Activated naive CD4-positive, alpha-beta T cell treated with anti-CD3 and anti-CD28 coated beads, Interleukin-2, amount 50 U/mL, for 24 hours (primary cell): ENCODE measurements around the gene TMEM266.

Experiments used
- H3K27ac Mint-ChIP-seq: one replicate; pipeline ENCODE4 v1.8.0; 2021; ENCODE audit warnings: mild to moderate bottlenecking, mixed read lengths
- H3K27me3 Mint-ChIP-seq: one replicate; pipeline ENCODE4 v1.8.0; 2021; ENCODE audit warnings: mixed read lengths
- H3K36me3 Mint-ChIP-seq: one replicate; pipeline ENCODE4 v1.8.0; 2021; ENCODE audit warnings: mixed read lengths
- H3K4me1 Mint-ChIP-seq: one replicate; pipeline ENCODE4 v1.8.0; 2021; ENCODE audit warnings: mixed read lengths
- H3K4me3 Mint-ChIP-seq: one replicate; pipeline ENCODE4 v1.8.0; 2021; ENCODE audit warnings: mild to moderate bottlenecking, mixed read lengths
- H3K9me3 Mint-ChIP-seq: one replicate; pipeline ENCODE4 v1.8.0; 2021; ENCODE audit warnings: mixed read lengths

Gene TMEM266

GRCh38 chr15:76176059-76176458, 116.3 kb downstream of the TMEM266 start:
- Mint-ChIP-seq H3K4me3 (no peak overlapping the region), H3K9me3 (no peaks in the 10 kb centered on the region), H3K4me1 (no peaks in the 10 kb centered on the region), H3K36me3 (no peaks in the 10 kb centered on the region), H3K27ac (no peak overlapping the region), H3K27me3 (peaks cover 13% of the 10 kb centered on the region)

DNA sequence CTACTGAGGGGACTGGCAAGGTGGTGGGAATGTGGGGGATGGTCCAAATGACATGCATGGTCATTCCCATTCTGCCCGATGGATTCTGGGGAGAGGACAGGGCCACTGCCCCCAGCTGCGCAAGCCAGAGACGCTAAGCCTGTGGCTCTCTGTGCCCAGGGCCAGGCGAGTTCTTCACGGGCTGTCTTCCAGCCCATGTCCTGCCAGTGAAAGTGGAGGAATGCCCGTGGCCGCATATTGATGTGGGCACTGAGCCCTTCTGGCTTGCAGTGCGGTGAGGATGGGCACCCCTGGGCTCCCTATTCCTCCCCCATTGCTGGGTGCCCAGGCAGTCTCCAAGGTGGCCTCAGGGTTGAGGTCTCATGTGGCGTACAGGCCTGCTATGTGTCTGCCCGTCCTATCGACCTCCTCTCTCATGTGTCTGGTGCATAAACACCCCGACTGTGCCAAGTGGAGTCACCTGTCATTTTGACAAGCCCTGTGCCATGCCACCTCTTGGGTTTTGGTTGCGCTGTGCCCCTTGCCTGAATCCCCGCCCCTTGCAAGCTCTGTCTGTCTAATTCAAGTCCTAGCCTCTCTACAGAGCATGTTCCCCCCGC, 116.8 kb downstream of the TMEM266 start:
- Mint-ChIP-seq H3K27me3 (peaks cover 13% of the 10 kb centered on the region), H3K36me3 (no peaks in the 10 kb centered on the region), H3K27ac (no peak overlapping the region), H3K4me3 (no peak overlapping the region), H3K9me3 (no peaks in the 10 kb centered on the region), H3K4me1 (peaks cover 3% of the 10 kb centered on the region)

GRCh38 chr15:76177491-76178040, 117.8 kb downstream of the TMEM266 start:
- no peak overlapping the region for H3K4me3 Mint-ChIP-seq
- H3K27me3 Mint-ChIP-seq: peaks cover 13% of the 10 kb centered on the region
- H3K9me3 Mint-ChIP-seq: no peaks in the 10 kb centered on the region

GRCh38 chr15:76178296-76179000, 118.7 kb downstream of the TMEM266 start:
- H3K9me3 Mint-ChIP-seq: no peaks in the 10 kb centered on the region
- H3K27ac Mint-ChIP-seq: no peak overlapping the region
- H3K4me3 Mint-ChIP-seq: no peak overlapping the region
- peaks cover 9% of the 10 kb centered on the region for H3K27me3 Mint-ChIP-seq
- H3K4me1 Mint-ChIP-seq: peaks cover 8% of the 10 kb centered on the region
- no peaks in the 10 kb centered on the region for H3K36me3 Mint-ChIP-seq

More at GRCh38 chr15:76177491-76178040, 117.8 kb downstream of the TMEM266 start:
- H3K27ac Mint-ChIP-seq: no peak overlapping the region
- no peaks in the 10 kb centered on the region for H3K36me3 Mint-ChIP-seq
- H3K4me1 Mint-ChIP-seq: peaks cover 8% of the 10 kb centered on the region

DNA sequence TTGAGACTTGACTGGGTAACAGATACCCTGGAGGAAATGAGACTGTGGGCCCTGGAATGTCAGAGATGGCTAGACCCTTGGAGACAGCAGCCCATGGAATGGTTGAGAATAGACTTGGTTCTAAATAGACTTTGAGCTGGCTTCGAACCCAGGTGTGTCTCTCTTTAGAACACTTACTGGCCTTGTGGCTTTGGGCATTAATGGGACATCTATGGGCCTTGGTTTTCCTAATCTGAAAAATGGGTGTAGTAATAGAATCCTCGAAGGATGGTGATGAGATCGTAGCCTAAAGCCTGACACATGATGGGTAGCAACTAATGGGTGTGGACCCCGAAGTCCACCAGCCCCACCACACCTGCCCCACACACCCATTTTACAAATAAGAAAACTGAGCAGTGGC, 119.2 kb downstream of the TMEM266 start:
- peaks cover 9% of the 10 kb centered on the region for H3K27me3 Mint-ChIP-seq
- no peaks in the 10 kb centered on the region for H3K9me3 Mint-ChIP-seq
- no peak overlapping the region for H3K4me3 Mint-ChIP-seq
- peaks cover 8% of the 10 kb centered on the region for H3K4me1 Mint-ChIP-seq
- no peaks in the 10 kb centered on the region for H3K36me3 Mint-ChIP-seq
- no peak overlapping the region for H3K27ac Mint-ChIP-seq

DNA sequence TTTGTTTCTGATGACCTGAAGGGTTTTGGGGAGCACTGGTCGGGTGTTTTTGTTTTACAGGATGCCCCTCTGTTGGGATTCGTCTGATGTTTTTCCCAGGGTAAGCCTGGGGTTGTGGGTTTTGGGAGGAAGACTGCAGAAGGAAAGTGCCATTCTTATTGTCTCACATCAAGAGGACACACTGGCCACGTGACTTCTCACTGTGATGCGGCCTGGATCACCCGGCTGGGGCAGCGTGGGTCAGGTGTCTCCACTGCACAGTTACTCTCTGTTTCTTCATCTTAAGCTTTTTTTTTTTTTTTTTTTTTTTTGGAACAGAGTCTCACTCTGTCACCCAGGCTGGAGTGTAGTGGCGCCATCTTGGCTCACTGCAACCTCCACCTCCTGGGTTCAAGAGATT, 120.5 kb downstream of the TMEM266 start:
- Mint-ChIP-seq H3K4me1 (peaks cover 8% of the 10 kb centered on the region), H3K9me3 (no peaks in the 10 kb centered on the region), H3K27ac (no peak overlapping the region), H3K36me3 (no peaks in the 10 kb centered on the region), H3K27me3 (peaks cover 10% of the 10 kb centered on the region), H3K4me3 (no peak overlapping the region)

- H3K4me3 Mint-ChIP-seq: peak overlapping the region; percentile 2
- no peaks in the 10 kb centered on the region for H3K9me3 Mint-ChIP-seq
- H3K27ac Mint-ChIP-seq: no peak overlapping the region
- peaks cover 8% of the 10 kb centered on the region for H3K4me1 Mint-ChIP-seq
- H3K27me3 Mint-ChIP-seq: peaks cover 14% of the 10 kb centered on the region
- no peaks in the 10 kb centered on the region for H3K36me3 Mint-ChIP-seq
Measured at GRCh38 chr15:76181705-76182107, 121.9 kb downstream of the TMEM266 start.

GRCh38 chr15:76183930-76184649, 124.3 kb downstream of the TMEM266 start:
- H3K27ac Mint-ChIP-seq: no peak overlapping the region
- no peaks in the 10 kb centered on the region for H3K36me3 Mint-ChIP-seq
- peaks cover 17% of the 10 kb centered on the region for H3K27me3 Mint-ChIP-seq
- no peak overlapping the region for H3K4me3 Mint-ChIP-seq
- H3K9me3 Mint-ChIP-seq: no peaks in the 10 kb centered on the region
- peaks cover 8% of the 10 kb centered on the region for H3K4me1 Mint-ChIP-seq

DNA sequence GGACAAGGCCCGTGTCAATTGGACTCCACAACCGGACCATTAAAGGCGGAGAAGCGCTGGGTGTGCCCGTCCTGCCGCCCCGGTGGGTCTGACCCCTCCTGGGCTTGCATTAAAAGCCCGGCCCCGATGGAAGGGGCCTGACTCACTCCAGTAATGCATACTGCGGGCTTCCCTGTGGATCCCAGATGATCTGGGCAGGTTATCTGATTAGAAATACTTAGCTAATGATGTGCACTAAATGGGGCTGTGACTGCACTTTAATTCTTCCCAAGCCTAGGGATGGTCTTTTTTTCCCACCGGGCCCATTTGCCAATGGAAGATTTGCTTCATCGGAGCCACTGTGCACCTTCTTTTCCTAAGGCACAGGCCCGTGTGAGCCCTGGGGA, 124.9 kb downstream of the TMEM266 start:
- Mint-ChIP-seq H3K4me1 (peaks cover 8% of the 10 kb centered on the region), H3K4me3 (no peak overlapping the region), H3K36me3 (no peaks in the 10 kb centered on the region), H3K27ac (no peak overlapping the region), H3K9me3 (no peaks in the 10 kb centered on the region), H3K27me3 (peaks cover 16% of the 10 kb centered on the region)

- Mint-ChIP-seq H3K9me3 (no peaks in the 10 kb centered on the region), H3K27ac (no peak overlapping the region), H3K27me3 (peaks cover 24% of the 10 kb centered on the region), H3K36me3 (no peaks in the 10 kb centered on the region), H3K4me1 (peaks cover 17% of the 10 kb centered on the region), H3K4me3 (no peak overlapping the region)
Measured at GRCh38 chr15:76185716-76186115, 125.9 kb downstream of the TMEM266 start.

GRCh38 chr15:76187163-76187562, 127.4 kb downstream of the TMEM266 start:
- Mint-ChIP-seq H3K9me3 (no peaks in the 10 kb centered on the region), H3K27me3 (peaks cover 28% of the 10 kb centered on the region), H3K4me3 (no peak overlapping the region), H3K36me3 (no peaks in the 10 kb centered on the region), H3K4me1 (peaks cover 13% of the 10 kb centered on the region), H3K27ac (no peak overlapping the region)

GRCh38 chr15:76189106-76189505, 129.3 kb downstream of the TMEM266 start:
- peaks cover 13% of the 10 kb centered on the region for H3K4me1 Mint-ChIP-seq
- no peak overlapping the region for H3K4me3 Mint-ChIP-seq
- H3K27me3 Mint-ChIP-seq: peaks cover 28% of the 10 kb centered on the region
- no peak overlapping the region for H3K27ac Mint-ChIP-seq
- H3K36me3 Mint-ChIP-seq: no peaks in the 10 kb centered on the region
- H3K9me3 Mint-ChIP-seq: no peaks in the 10 kb centered on the region

GRCh38 chr15:76190070-76190564, 130.3 kb downstream of the TMEM266 start:
- Mint-ChIP-seq H3K27ac (no peak overlapping the region), H3K36me3 (no peaks in the 10 kb centered on the region), H3K4me3 (no peak overlapping the region), H3K9me3 (no peaks in the 10 kb centered on the region), H3K4me1 (peaks cover 13% of the 10 kb centered on the region), H3K27me3 (peaks cover 27% of the 10 kb centered on the region)

GRCh38 chr15:76190751-76191538, 131.2 kb downstream of the TMEM266 start:
- no peaks in the 10 kb centered on the region for H3K36me3 Mint-ChIP-seq

More at GRCh38 chr15:76190751-76191538, 131.2 kb downstream of the TMEM266 start:
- peaks cover 24% of the 10 kb centered on the region for H3K27me3 Mint-ChIP-seq
- no peak overlapping the region for H3K27ac Mint-ChIP-seq
- no peaks in the 10 kb centered on the region for H3K9me3 Mint-ChIP-seq
- H3K4me1 Mint-ChIP-seq: peaks cover 13% of the 10 kb centered on the region
- peak overlapping the region; percentile 49 for H3K4me3 Mint-ChIP-seq
